GM18873 (cell line): ENCODE measurements around the gene KCNJ9.

Experiments
- ATAC-seq: cut with Tn5 transposase; IDR thresholded peaks from one replicate; pipeline ENCODE4 v1.9.1; 2021; ENCODE audit warnings: mild to moderate bottlenecking, moderate library complexity, moderate number of reproducible peaks; ENCODE audit not compliant: unreplicated experiment, low FRiP score

KCNJ9 gene

GRCh38 chr1:160064746-160065145 lies 16.6 kb upstream of the KCNJ9 start:
- ATAC-seq: no peak

GRCh38 chr1:160066829-160067745 lies 14.3 kb upstream of the KCNJ9 start:
- no peak for ATAC-seq

GRCh38 chr1:160068225-160068624 lies 13.1 kb upstream of the KCNJ9 start:
- no peak for ATAC-seq

- ATAC-seq: no peak
Observed at GRCh38 chr1:160069460-160070231, 11.7 kb upstream of the KCNJ9 start, which contains the start of gene KCNJ10. KCNJ10 (minus strand) TSS chr1:160070160; CDS start chr1:160042532, 27,628 bp downstream.

- ATAC-seq: no peak
Observed at GRCh38 chr1:160070243-160071163, 10.8 kb upstream of the KCNJ9 start.

GRCh38 chr1:160071289-160071688 lies 10.0 kb upstream of the KCNJ9 start:
- no peak for ATAC-seq

- no peak for ATAC-seq
Observed at GRCh38 chr1:160074865-160075264, 6.5 kb upstream of the KCNJ9 start.

- ATAC-seq: no peak
Observed at GRCh38 chr1:160075836-160076235, 5.5 kb upstream of the KCNJ9 start.

- ATAC-seq: no peak
Observed at GRCh38 chr1:160076295-160076694, 5.0 kb upstream of the KCNJ9 start.

GRCh38 chr1:160077486-160077885 lies 3.9 kb upstream of the KCNJ9 start:
- ATAC-seq: no peak

- no peak for ATAC-seq
Observed at GRCh38 chr1:160078512-160079195, 2.7 kb upstream of the KCNJ9 start.

- no peak for ATAC-seq
Observed at GRCh38 chr1:160079448-160079847, 1.9 kb upstream of the KCNJ9 start.

GRCh38 chr1:160080381-160081100 lies 797 bp upstream of the KCNJ9 start:
- ATAC-seq: no peak

GRCh38 chr1:160082487-160082886 lies 1.1 kb downstream of the KCNJ9 start:
- ATAC-seq: no peak

GRCh38 chr1:160082926-160083325 lies 1.6 kb downstream of the KCNJ9 start:
- ATAC-seq: no peak

- ATAC-seq: no peak
Observed at GRCh38 chr1:160083968-160084770, 2.8 kb downstream of the KCNJ9 start.

GRCh38 chr1:160084771-160085321 lies 3.5 kb downstream of the KCNJ9 start:
- no peak for ATAC-seq
